ENCODE measurements around the gene DLGAP4.

DLGAP4 gene

DNA sequence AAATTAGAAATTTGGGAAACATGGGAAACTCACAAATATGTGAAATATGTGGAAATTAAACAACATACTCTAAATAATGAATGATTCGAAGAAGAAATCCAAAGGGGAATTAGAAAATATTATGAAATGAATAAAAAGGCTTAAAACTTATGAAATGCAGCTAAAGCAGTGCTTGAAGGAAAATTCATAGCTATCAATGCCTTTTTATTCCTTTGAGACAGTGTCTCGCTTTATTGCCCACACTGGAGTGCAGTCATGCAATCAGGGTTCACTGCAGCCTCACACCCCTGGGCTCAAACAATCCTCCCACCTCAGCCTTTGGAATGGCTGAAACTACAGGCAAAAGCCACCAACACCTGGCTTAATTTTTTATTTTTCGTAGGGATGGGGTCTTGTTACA lies 259.4 kb downstream of the DLGAP4 start:
- POLR2A ChIA-PET = no interaction called here
- CTCF ChIA-PET = no interaction called here
- no peak for TF ChIP-seq HDGF (IDR thresholded peaks at IDR 0.05; ENCODE audit: borderline replicate concordance)
- TF ChIP-seq ARNT (IDR thresholded peaks at IDR 0.05) = no peak
- no peak for TF ChIP-seq TARDBP (IDR thresholded peaks at IDR 0.05)
- no peak for TF ChIP-seq BHLHE40 (IDR thresholded peaks at IDR 0.05; ENCODE audit: borderline replicate concordance)
- TF ChIP-seq SP1 (IDR thresholded peaks at IDR 0.05) = no peak
- DNase-seq (ENCODE audit: extremely low spot score) = no peak

GRCh38 chr20:36569847-36570429 lies 263.8 kb downstream of the DLGAP4 start:
- no peak for TF ChIP-seq LEF1 (IDR thresholded peaks at IDR 0.05; ENCODE audit: borderline replicate concordance)
- no peak for TF ChIP-seq SUZ12 (IDR thresholded peaks at IDR 0.05)

GRCh38 chr20:36571564-36572504 lies 265.7 kb downstream of the DLGAP4 start:
- peak; percentile 37 for DNase-seq (ENCODE audit: extremely low spot score)
- POLR2A ChIA-PET = interaction anchor here (0.8 to 4.0 kb wide), 8 partner anchors 9 to 33 kb away, joined by 3 to 29 read pairs (median 4); partner anchors contain the start of gene RAB5IF
- TF ChIP-seq FOXM1 (IDR thresholded peaks at IDR 0.05; ENCODE audit: borderline replicate concordance) (no peak), HDGF (IDR thresholded peaks at IDR 0.05; ENCODE audit: borderline replicate concordance) (no peak), LEF1 (IDR thresholded peaks at IDR 0.05; ENCODE audit: borderline replicate concordance) (no peak), PKNOX1 (IDR thresholded peaks at IDR 0.05) (no peak), SUZ12 (IDR thresholded peaks at IDR 0.05) (no peak), CTBP1 (IDR thresholded peaks at IDR 0.05; ENCODE audit: borderline replicate concordance) (no peak), FOXA1 (IDR thresholded peaks at IDR 0.05) (no peak), L3MBTL2 (conservative IDR thresholded peaks at IDR 0.05) (no peak)
- CTCF ChIA-PET = interaction anchor here (0.6 kb wide), 2 partner anchors 11 to 87 kb away, joined by 3 to 4 read pairs; no protein-coding TSS in a partner anchor

More at GRCh38 chr20:36569847-36570429, 263.8 kb downstream of the DLGAP4 start:
- DNase-seq (ENCODE audit: extremely low spot score) = peak; percentile 11
- CTCF ChIA-PET = interaction anchor here (1.0 kb wide), 1 partner anchor 23 kb away, joined by 3 read pairs; no protein-coding TSS in a partner anchor
- POLR2A ChIA-PET = interaction anchor here (0.8 to 4.0 kb wide), 2 partner anchors 35 to 36 kb away, joined by 3 to 29 read pairs; partner anchors contain the start of gene RAB5IF

DNA sequence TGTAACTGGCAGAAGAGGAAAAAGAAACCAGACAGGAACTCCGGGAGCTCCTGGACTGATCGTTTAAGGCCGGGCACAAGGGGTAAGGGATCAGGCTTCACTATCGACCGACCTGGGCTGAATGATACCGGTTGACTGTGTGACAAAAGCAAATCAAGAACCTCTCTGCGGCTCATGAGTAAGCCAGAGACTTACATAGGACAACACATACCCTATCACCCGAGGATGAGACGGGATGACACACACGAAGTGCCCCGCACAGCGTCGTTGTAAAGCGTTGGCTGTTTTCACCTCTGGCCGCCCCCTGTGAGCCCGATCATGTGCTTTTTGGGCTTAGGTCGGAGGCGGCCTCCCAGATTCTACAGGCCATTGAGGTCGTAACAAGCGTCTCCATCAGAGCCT lies 266.6 kb downstream of the DLGAP4 start:
- no peak for TF ChIP-seq HDGF (IDR thresholded peaks at IDR 0.05; ENCODE audit: borderline replicate concordance)
- TF ChIP-seq L3MBTL2 (conservative IDR thresholded peaks at IDR 0.05) = peak; percentile 83; the same call in 1 of the 2 replicates
- ChIA-PET POLR2A (interaction anchor here (0.6 to 4.0 kb wide), 7 partner anchors 11 to 32 kb away, joined by 3 to 29 read pairs (median 4); partner anchors contain the start of gene RAB5IF), CTCF (no interaction called here)
- peak; percentile 30 for DNase-seq (ENCODE audit: extremely low spot score)

DNA sequence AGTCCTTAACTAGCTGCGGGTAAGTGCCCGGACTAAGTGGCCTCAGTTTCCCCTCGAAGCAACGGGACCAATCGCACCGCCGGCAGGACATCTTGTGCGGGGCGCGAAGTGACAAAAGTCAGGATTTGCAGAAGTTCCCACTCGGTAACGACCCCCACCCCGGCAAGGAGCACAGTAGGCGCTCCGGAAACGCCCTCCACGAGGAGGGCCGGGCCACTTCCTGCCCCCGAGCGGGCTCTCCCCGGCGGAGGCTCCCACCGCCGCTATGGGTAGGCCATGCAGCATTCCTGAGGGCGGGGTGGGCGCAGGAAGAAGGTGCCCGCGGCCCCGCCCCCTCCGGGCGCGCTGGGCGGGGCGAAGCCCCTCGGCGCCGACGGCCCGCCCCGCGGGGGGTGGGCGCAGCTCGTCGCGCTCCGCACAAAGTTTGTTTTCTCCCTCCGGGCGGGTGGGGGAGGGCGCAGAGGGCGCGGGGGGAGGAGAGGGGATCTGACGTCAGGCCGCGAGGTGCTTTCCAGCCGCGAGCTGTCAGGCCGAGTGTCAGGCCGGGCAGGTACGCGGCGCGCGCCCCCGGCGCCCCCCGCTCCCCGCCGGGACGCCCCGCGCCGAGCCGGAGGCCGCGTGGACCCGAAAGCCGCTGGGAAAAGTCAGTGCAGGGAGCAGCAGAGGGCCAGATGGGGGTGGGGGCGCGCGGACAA lies 267.1 kb downstream of the DLGAP4 start, which contains the start of gene TGIF2:
TGIF2 (plus strand) TSS at position 495 of the 695 bp plus-strand sequence. CDS start 5,178 bp downstream, outside the sequence.
- peak; percentile 97 for DNase-seq (ENCODE audit: extremely low spot score)
- ChIA-PET CTCF (no interaction called here), POLR2A (interaction anchor here (0.6 to 4.0 kb wide), 6 partner anchors 12 to 157 kb away, joined by 3 to 29 read pairs (median 4); partner anchors contain the start of gene RAB5IF)
- TF ChIP-seq FOXA1 (IDR thresholded peaks at IDR 0.05) (no peak), ELF4 (IDR thresholded peaks at IDR 0.05) (no peak; the same call in 1 of the 2 replicates), LEF1 (IDR thresholded peaks at IDR 0.05; ENCODE audit: borderline replicate concordance) (peak; percentile 8; the same call in 1 of the 2 replicates), NFRKB (IDR thresholded peaks at IDR 0.05) (no peak), PKNOX1 (IDR thresholded peaks at IDR 0.05) (no peak), L3MBTL2 (conservative IDR thresholded peaks at IDR 0.05) (peak; percentile 77), SUZ12 (IDR thresholded peaks at IDR 0.05) (no peak), ARNT (IDR thresholded peaks at IDR 0.05) (0 out of 2 replicates have a peak, but pooled peaks have one; percentile 13)

GRCh38 chr20:36573798-36574365 lies 267.7 kb downstream of the DLGAP4 start:
- TF ChIP-seq SUZ12 (IDR thresholded peaks at IDR 0.05) (no peak), FOXM1 (IDR thresholded peaks at IDR 0.05; ENCODE audit: borderline replicate concordance) (peak; percentile 67; the same call in 1 of the 2 replicates), PKNOX1 (IDR thresholded peaks at IDR 0.05) (peak; percentile 60; the same call in 1 of the 2 replicates), L3MBTL2 (conservative IDR thresholded peaks at IDR 0.05) (no peak), LEF1 (IDR thresholded peaks at IDR 0.05; ENCODE audit: borderline replicate concordance) (no peak), FOXK2 (IDR thresholded peaks at IDR 0.05) (no peak)
- ChIA-PET POLR2A (interaction anchor here (0.9 to 4.0 kb wide), 3 partner anchors 11 to 156 kb away, joined by 3 to 29 read pairs (median 15); partner anchors contain the start of gene RAB5IF), CTCF (no interaction called here)
- DNase-seq (ENCODE audit: extremely low spot score) = no peak
